Mesenteric fat pad (tissue), 1 donor: ENCODE data around the gene FAAP24. TPM values are rescaled to one million over a fixed set of nuclear protein-coding genes. Genes with fewer than 3 reads are reported as not detected.
"Not testable (repeated sequence)": the region's sequence is repeated elsewhere in the genome, so short reads cannot be mapped to it uniquely, and the experiment has no call there.

Experiments
- DNase-seq: peaks from one replicate; pipeline ENCODE4 v3.0.0-alpha.2; 2020; ENCODE audit warnings: low spot score
- total RNA-seq: library from RNA; stranded (reverse); fragmentation: NEBNext Ultra II Directional; extraction: Animal tissue kit (Norgen Biotek cat#: 25700); gene quantifications from one replicate; pipeline ENCODE4 v1.2.1, GENCODE V29; 2021
- donor health status: DM: yes; HTN: yes; CAD: no.

The FAAP24 gene
- total RNA-seq, 1 donor from 2014 or later, result 0.84 TPM

GRCh38 chr19:32997716-32998355 lies 25.8 kb downstream of the FAAP24 start:
- DNase-seq, result no peak

- DNase-seq, result no peak
Measured at GRCh38 chr19:32998722-32999121, 26.7 kb downstream of the FAAP24 start.

GRCh38 chr19:33000510-33000909 lies 28.5 kb downstream of the FAAP24 start:
- DNase-seq, result no peak

GRCh38 chr19:33000910-33001309 lies 28.9 kb downstream of the FAAP24 start:
- no peak for DNase-seq

- DNase-seq, result not testable (repeated sequence)
Measured at GRCh38 chr19:33002126-33002865, 30.3 kb downstream of the FAAP24 start.

GRCh38 chr19:33003424-33004024 lies 31.5 kb downstream of the FAAP24 start:
- DNase-seq, result not testable (repeated sequence)

- no peak for DNase-seq
Measured at GRCh38 chr19:33005440-33005839, 33.4 kb downstream of the FAAP24 start.

- DNase-seq, result no peak
Measured at GRCh38 chr19:33008738-33009137, 36.7 kb downstream of the FAAP24 start.

GRCh38 chr19:33010891-33011290 lies 38.8 kb downstream of the FAAP24 start:
- DNase-seq, result not testable (repeated sequence)

GRCh38 chr19:33022472-33023116 lies 50.6 kb downstream of the FAAP24 start:
- DNase-seq, result no peak

GRCh38 chr19:33024398-33024797 lies 52.4 kb downstream of the FAAP24 start:
- DNase-seq, result no peak

GRCh38 chr19:33025468-33026238 lies 53.6 kb downstream of the FAAP24 start:
- DNase-seq, result not testable (repeated sequence)

GRCh38 chr19:33026602-33027001 lies 54.6 kb downstream of the FAAP24 start:
- DNase-seq, result not testable (repeated sequence)

Other genes with a start within 250 kb of the FAAP24 start
- gene SLC7A9, start 102.5 kb upstream of the FAAP24 start, total RNA-seq, result 0.29 TPM
- gene CEP89, start 284 bp upstream of the FAAP24 start, total RNA-seq, result 15.4 TPM
- gene RHPN2, start 92.6 kb downstream of the FAAP24 start, total RNA-seq, result 2.1 TPM
- gene GPATCH1, start 108.9 kb downstream of the FAAP24 start, total RNA-seq, result 6.2 TPM
- gene WDR88, start 159.9 kb downstream of the FAAP24 start, total RNA-seq, result not detected
- gene LRP3, start 222.1 kb downstream of the FAAP24 start, total RNA-seq, result 43.3 TPM